RWPE2 (cell line): ENCODE results near the gene WNT9A.
A peak's percentile ranks its signal among the peaks of the same experiment; 100 is the strongest.

ENCODE experiments used
- ATAC-seq: fragments of 200-7000 bp; cut with Tn5 transposase; 3 replicates; pipeline ENCODE4 v1.9.1; 2021; ENCODE audit warnings: low read depth
- DNase-seq: peaks from one replicate; pipeline ENCODE4 v3.0.0-alpha.2; 2020; ENCODE audit warnings: low spot score
- H3K27ac ChIP-seq: fragments of 450-650 bp; 2 replicates; pipeline ENCODE4 v1.5.1; 2017; ENCODE audit warnings: mild to moderate bottlenecking; ENCODE audit not compliant: poor library complexity, severe bottlenecking
- H3K27me3 ChIP-seq: fragments of 250-450 bp; sonication (Bioruptor Pico); 2 replicates; pipeline ENCODE4 v1.5.1; 2021; ENCODE audit warnings: mild to moderate bottlenecking, moderate library complexity; ENCODE audit not compliant: insufficient read depth, poor library complexity, severe bottlenecking
- H3K36me3 ChIP-seq: fragments of 250-450 bp; sonication (Bioruptor Pico); 2 replicates; pipeline ENCODE4 v1.5.1; 2020; ENCODE audit warnings: low read depth, mild to moderate bottlenecking, moderate library complexity
- H3K4me1 ChIP-seq: fragments of 250-450 bp; sonication (Bioruptor Pico); 2 replicates; pipeline ENCODE4 v1.5.1; 2021; ENCODE audit warnings: mild to moderate bottlenecking, moderate library complexity; ENCODE audit not compliant: insufficient read depth, poor library complexity, severe bottlenecking
- H3K4me3 ChIP-seq: fragments of 250-450 bp; sonication (Bioruptor Pico); 2 replicates; pipeline ENCODE4 v1.5.1; 2021; ENCODE audit warnings: mild to moderate bottlenecking, moderate library complexity; ENCODE audit not compliant: severe bottlenecking
- H3K9me3 ChIP-seq: fragments of 250-450 bp; sonication (Bioruptor Pico); 2 replicates; pipeline ENCODE4 v1.5.1; 2021; ENCODE audit warnings: mild to moderate bottlenecking, moderate library complexity; ENCODE audit not compliant: severe bottlenecking
- CTCF ChIP-seq: fragments of 450-650 bp; IDR thresholded peaks from one replicate; pipeline ENCODE4 v1.5.1; 2017; ENCODE audit warnings: mild to moderate bottlenecking, moderate library complexity; ENCODE audit not compliant: poor library complexity, severe bottlenecking

Gene WNT9A

GRCh38 chr1:227893300-227893948 lies 54.3 kb downstream of the WNT9A start:
- H3K27ac ChIP-seq: no peak overlapping the region
- DNase-seq (peak; percentile 19), ATAC-seq (no peak)
- no peak for TF ChIP-seq CTCF
- H3K36me3 ChIP-seq: no peaks in the 10 kb centered on the region
- no peaks in the 10 kb centered on the region for H3K27me3 ChIP-seq
- H3K4me3 ChIP-seq: no peak overlapping the region
- no peaks in the 10 kb centered on the region for H3K9me3 ChIP-seq
- no peaks in the 10 kb centered on the region for H3K4me1 ChIP-seq

- peak; percentile 20 for DNase-seq
- no peaks in the 10 kb centered on the region for H3K9me3 ChIP-seq
These were observed 55.0 kb downstream of the WNT9A start for GRCh38 chr1:227892489-227893299.

DNA sequence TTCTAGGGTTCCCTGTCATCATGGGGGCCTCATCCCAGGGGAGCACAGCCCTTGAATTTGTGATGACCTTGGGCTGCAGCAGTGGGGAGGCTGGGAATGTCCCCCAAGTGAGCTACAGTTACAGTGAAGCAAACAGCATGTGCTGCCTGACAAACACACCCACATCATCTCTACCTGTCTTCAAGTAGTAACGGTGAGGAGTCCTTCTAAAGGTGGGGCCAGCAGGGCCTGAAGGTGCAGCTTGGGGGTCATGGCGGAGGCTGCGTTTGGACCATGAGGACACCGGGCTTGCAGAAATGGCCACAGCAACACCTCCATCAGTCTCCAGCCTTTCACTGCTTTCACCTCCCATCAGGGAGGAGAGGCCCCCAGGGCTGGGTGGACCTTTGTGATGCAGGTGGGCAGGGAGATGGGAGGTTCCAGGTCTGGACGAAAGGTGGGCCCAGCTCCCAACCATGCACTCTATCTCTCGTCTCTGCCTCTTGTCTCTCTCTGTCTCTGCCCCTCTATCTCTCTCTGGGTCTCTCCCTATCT lies 55.7 kb downstream of the WNT9A start:
- Histone ChIP-seq H3K27me3 (no peaks in the 10 kb centered on the region), H3K9me3 (no peaks in the 10 kb centered on the region), H3K36me3 (no peaks in the 10 kb centered on the region), H3K4me3 (no peak overlapping the region), H3K4me1 (no peaks in the 10 kb centered on the region), H3K27ac (no peak overlapping the region)
- no peak for ATAC-seq
- TF ChIP-seq CTCF: no peak
- DNase-seq: peak; percentile 20

More at GRCh38 chr1:227892489-227893299, 55.0 kb downstream of the WNT9A start:
- H3K36me3 ChIP-seq: no peaks in the 10 kb centered on the region
- no peaks in the 10 kb centered on the region for H3K4me1 ChIP-seq
- no peaks in the 10 kb centered on the region for H3K27me3 ChIP-seq
- H3K4me3 ChIP-seq: no peak overlapping the region
- no peak for TF ChIP-seq CTCF
- ATAC-seq: no peak
- H3K27ac ChIP-seq: no peak overlapping the region

DNA sequence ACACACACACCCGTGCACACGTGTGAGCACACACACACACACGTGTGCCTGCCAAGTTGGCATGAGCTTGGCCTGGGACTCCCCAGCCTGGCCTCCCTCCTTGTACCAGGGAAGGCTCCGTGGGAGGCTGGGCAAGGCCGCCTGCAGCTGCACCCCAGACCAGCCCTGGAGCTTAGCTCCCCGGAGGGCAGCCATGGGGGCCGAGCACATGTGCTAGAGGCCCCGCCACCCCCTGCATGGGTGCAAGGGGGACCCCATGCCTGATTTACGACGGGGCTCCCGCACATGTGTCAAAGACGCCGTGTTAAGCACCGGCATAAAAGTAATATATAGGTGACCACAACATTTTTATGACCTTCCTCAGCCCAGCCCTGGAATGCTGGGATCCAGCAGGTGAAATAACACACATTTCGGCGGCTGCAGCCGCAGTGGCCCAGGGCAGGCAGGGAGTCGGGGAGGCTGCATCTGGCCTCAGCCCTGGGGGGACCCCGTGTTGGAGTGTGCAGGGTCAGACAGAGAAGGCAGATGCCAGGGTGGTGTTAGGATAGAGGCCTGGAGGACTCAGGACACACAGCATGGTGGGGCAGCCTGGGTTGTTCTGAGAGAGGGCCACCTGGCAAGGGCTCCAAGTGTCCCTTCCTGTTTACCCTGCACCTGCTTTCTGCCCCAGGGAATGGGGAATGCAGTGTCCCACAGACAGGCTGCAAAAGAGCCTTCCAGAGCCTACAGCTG lies 56.3 kb downstream of the WNT9A start:
- ATAC-seq (no peak), DNase-seq (peak; percentile 19)
- H3K4me1 ChIP-seq: no peaks in the 10 kb centered on the region
- TF ChIP-seq CTCF: no peak
- no peaks in the 10 kb centered on the region for H3K9me3 ChIP-seq
- H3K4me3 ChIP-seq: no peak overlapping the region
- H3K36me3 ChIP-seq: no peaks in the 10 kb centered on the region
- no peaks in the 10 kb centered on the region for H3K27me3 ChIP-seq
- H3K27ac ChIP-seq: no peak overlapping the region
